SK-N-MC (cell line): ENCODE data around the gene MARVELD1.

Source experiments
- EZH2 ChIP-seq: fragments of 200-600 bp; sonication (generic); IDR thresholded peaks from one replicate; pipeline ENCODE4 v1.6.1; 2017; ENCODE audit warnings: antibody characterized with exemption
- POLR2AphosphoS5 ChIP-seq: IDR thresholded peaks from 2 replicates; pipeline ENCODE4 v1.6.1; 2012; ENCODE audit warnings: mild to moderate bottlenecking, low read depth, low read length, borderline replicate concordance

DNA sequence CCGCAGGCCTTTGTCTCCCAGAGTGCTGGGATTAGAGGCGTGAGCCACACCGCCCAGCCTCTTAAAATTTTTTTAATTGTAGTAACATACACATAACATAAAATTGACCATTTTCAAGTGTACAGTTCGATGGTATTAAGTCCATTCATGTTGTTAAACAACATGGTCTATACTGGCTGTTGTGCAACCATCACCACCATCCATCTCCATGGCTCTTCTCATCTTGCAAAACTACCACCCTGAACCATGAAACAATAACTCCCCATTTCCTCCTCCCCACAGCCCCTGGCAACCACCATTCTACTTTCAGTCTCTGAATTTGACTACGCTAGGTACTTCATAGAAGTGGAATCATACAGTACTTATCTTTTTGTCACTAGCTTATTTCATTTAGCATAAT lies 15.5 kb downstream of the MARVELD1 start:
- TF ChIP-seq POLR2AphosphoS5 = no peak
- no peak for TF ChIP-seq EZH2
